HG02884 (cell line): ENCODE data around the gene PERM1.
"Not testable (repeated sequence)": the region's sequence is repeated elsewhere in the genome, so short reads cannot be mapped to it uniquely, and the experiment has no call there.

ENCODE experiments used
- ATAC-seq: cut with Tn5 transposase; IDR thresholded peaks from one replicate; pipeline ENCODE4 v1.9.1; 2021; ENCODE audit warnings: mild to moderate bottlenecking, moderate library complexity; ENCODE audit not compliant: unreplicated experiment

The PERM1 gene

GRCh38 chr1:950881-951280, 31.0 kb downstream of the PERM1 start:
- ATAC-seq, result no peak

GRCh38 chr1:950268-950667, 31.6 kb downstream of the PERM1 start:
- no peak for ATAC-seq

- ATAC-seq, result no peak
Measured at GRCh38 chr1:947958-948357, 33.9 kb downstream of the PERM1 start.

- ATAC-seq, result not testable (repeated sequence)
Measured at GRCh38 chr1:946811-947210, 35.1 kb downstream of the PERM1 start.

- ATAC-seq, result no peak
Measured at GRCh38 chr1:945688-946556, 36.0 kb downstream of the PERM1 start.

GRCh38 chr1:944341-945325, 37.3 kb downstream of the PERM1 start:
- no peak for ATAC-seq

- no peak for ATAC-seq
Measured at GRCh38 chr1:943545-944340, 38.1 kb downstream of the PERM1 start.

GRCh38 chr1:942864-943533, 38.9 kb downstream of the PERM1 start:
- no peak for ATAC-seq

- no peak for ATAC-seq
Measured at GRCh38 chr1:942411-942821, 39.5 kb downstream of the PERM1 start.

GRCh38 chr1:941588-942383, 40.1 kb downstream of the PERM1 start:
- ATAC-seq, result no peak

- ATAC-seq, result no peak
Measured at GRCh38 chr1:941015-941587, 40.8 kb downstream of the PERM1 start.

- ATAC-seq, result no peak
Measured at GRCh38 chr1:940107-941014, 41.5 kb downstream of the PERM1 start.

- ATAC-seq, result no peak
Measured at GRCh38 chr1:939511-940106, 42.3 kb downstream of the PERM1 start.

GRCh38 chr1:938711-939489, 43.0 kb downstream of the PERM1 start:
- no peak for ATAC-seq

- no peak for ATAC-seq
Measured at GRCh38 chr1:938088-938683, 43.7 kb downstream of the PERM1 start.

- ATAC-seq, result no peak
Measured at GRCh38 chr1:937521-937920, 44.4 kb downstream of the PERM1 start.
